GM12878 (cell line): ENCODE data around the gene MPRIP. TPM values are rescaled to one million over a fixed set of nuclear protein-coding genes. Genes with fewer than 3 reads are reported as not detected.

Source experiments
- ATAC-seq: fragments of 200-7000 bp; cut with Tn5 transposase; 3 replicates; pipeline ENCODE4 v1.9.1; 2020; ENCODE audit warnings: mild to moderate bottlenecking, moderate library complexity
- BruUV-seq: library from RNA; stranded (reverse); fragments of 400-500 nt; replicated peaks from 2 replicates; lab custom pipeline; 2021; lab: Mats Ljungman, UMichigan
- CTCF ChIA-PET: fragments of 300-600 bp; sonication (Branson Sonifier 250); formaldehyde crosslinking; extraction: SDS; loops from one replicate; lab custom pipeline; 2021; ENCODE audit warnings: inconsistent platforms; lab: Yijun Ruan, JAX
- POLR2A ChIA-PET: fragments of 350-600 bp; formaldehyde crosslinking; extraction: SDS; loops from one replicate; lab custom pipeline; 2021; ENCODE audit warnings: inconsistent platforms; lab: Charles Lee
- RAD21 ChIA-PET: fragments of 300-600 bp; sonication (Branson Sonifier 250); formaldehyde crosslinking; loops from one replicate; lab custom pipeline; 2023; ENCODE audit warnings: antibody characterized with exemption; ENCODE audit not compliant: unreplicated experiment; lab: Charles Lee
- SMC1A ChIA-PET: fragments of 300-600 bp; sonication (Branson Sonifier 250); formaldehyde crosslinking; loops from one replicate; lab custom pipeline; 2023; ENCODE audit not compliant: unreplicated experiment, uncharacterized antibody; lab: Charles Lee
- DNase-seq: peaks from one replicate; pipeline ENCODE4 v3.0.0-alpha.2; 2011; ENCODE audit warnings: low read depth, low spot score
- FAIRE-seq: peaks from 3 replicates; lab custom pipeline; 2011; peaks lifted over from hg19 to GRCh38; lab: Jason Lieb, UNC
- H2AFZ ChIP-seq: 2 replicates; pipeline ENCODE4 v1.6.0; 2011; ENCODE audit warnings: low read depth, low read length, control low read depth; ENCODE audit not compliant: control insufficient read depth
- H3K27ac ChIP-seq: 2 replicates; pipeline ENCODE4 v1.5.1; 2011; ENCODE audit warnings: control low read depth; ENCODE audit not compliant: control insufficient read depth, insufficient read depth
- H3K27me3 ChIP-seq, 2 experiments: replicated peaks in 1 of 2; 2 replicates each; pipeline versions ENCODE4 v1.6.0 to v1.6.1; 2011; ENCODE audit warnings: low read length in 1 of 2; ENCODE audit not compliant: control insufficient read depth in 2 of 2, insufficient read depth in 2 of 2
- H3K36me3 ChIP-seq, 2 experiments: 2 replicates each; pipeline ENCODE4 v1.5.1; 2011; ENCODE audit warnings: low read length in 1 of 2; ENCODE audit not compliant: control insufficient read depth in 2 of 2, insufficient read depth in 2 of 2
- H3K4me1 ChIP-seq: 2 replicates; pipeline ENCODE4 v1.6.1; 2011; ENCODE audit warnings: mild to moderate bottlenecking, low read length, moderate library complexity, mixed read lengths; ENCODE audit not compliant: control insufficient read depth, insufficient read depth
- H3K4me2 ChIP-seq: 2 replicates; pipeline ENCODE4 v1.6.0; 2011; ENCODE audit warnings: control low read depth; ENCODE audit not compliant: control insufficient read depth, insufficient read depth
- H3K4me3 ChIP-seq: fragments of 200-600 bp; sonication (generic); 2 replicates; pipeline ENCODE4 v1.5.1; 2016
- H3K79me2 ChIP-seq: 2 replicates; pipeline ENCODE4 v1.6.0; 2011; ENCODE audit warnings: low read length; ENCODE audit not compliant: control insufficient read depth, insufficient read depth
- H3K9ac ChIP-seq: 2 replicates; pipeline ENCODE4 v1.8.0; 2011; ENCODE audit warnings: low read length, control low read depth, mixed read lengths; ENCODE audit not compliant: control insufficient read depth, insufficient read depth
- H3K9me3 ChIP-seq: replicated peaks from 3 replicates; pipeline ENCODE4 v1.5.1; 2011; ENCODE audit warnings: mild to moderate bottlenecking, low read length; ENCODE audit not compliant: control insufficient read depth, insufficient read depth
- H4K20me1 ChIP-seq: 2 replicates; pipeline ENCODE4 v1.6.0; 2011; ENCODE audit not compliant: control insufficient read depth, insufficient read depth
- ATF7 ChIP-seq: fragments of 450-650 bp; IDR thresholded peaks from 2 replicates; pipeline ENCODE4 v1.6.1; 2016; ENCODE audit warnings: low read depth, mild to moderate bottlenecking
- JUND ChIP-seq: IDR thresholded peaks from 2 replicates; pipeline ENCODE4 v1.6.1; 2012; ENCODE audit warnings: low read depth, mild to moderate bottlenecking, low read length, improper control_type of control experiment, moderate library complexity
- NFYB ChIP-seq: IDR thresholded peaks from 2 replicates; pipeline ENCODE4 v1.6.1; 2011; ENCODE audit warnings: low read depth, mild to moderate bottlenecking, low read length, improper control_type of control experiment, moderate library complexity; ENCODE audit not compliant: insufficient read depth
- NKRF ChIP-seq: fragments of 450-650 bp; conservative IDR thresholded peaks from 2 replicates; pipeline ENCODE4 v1.6.1; 2017; ENCODE audit warnings: mild to moderate bottlenecking, moderate library complexity
- POLR2AphosphoS5 ChIP-seq: IDR thresholded peaks from 2 replicates; pipeline ENCODE4 v1.6.1; 2011; ENCODE audit warnings: mild to moderate bottlenecking, low read length, inconsistent platforms
- RFX5 ChIP-seq: IDR thresholded peaks from 2 replicates; pipeline ENCODE4 v1.6.1; 2011; ENCODE audit warnings: low read depth, low read length, improper control_type of control experiment
- ZBTB4 ChIP-seq: fragments of 450-650 bp; formaldehyde crosslinking; IDR thresholded peaks from 2 replicates; pipeline ENCODE4 v1.4.0; 2022; ENCODE audit warnings: mild to moderate bottlenecking, moderate library complexity
- ZNF274 ChIP-seq: IDR thresholded peaks from one replicate; pipeline ENCODE4 v1.8.0; 2011; ENCODE audit not compliant: insufficient read length, insufficient read depth
- WGBS: methylation state at CpG from one replicate; pipeline ENCODE4 v1.1.6; 2016; ENCODE audit warnings: low lambda C conversion rate; ENCODE audit not compliant: insufficient replicate concordance, insufficient coverage; ENCODE audit errors: missing lambda C conversion rate; 5-methylcytosine and 5-hydroxymethylcytosine counted together
- in situ Hi-C: fragments of 300-500 bp; cut with MboI; formaldehyde crosslinking; loops from 9 replicates; pipeline ENCODE4 v1.14.3; 2018; ENCODE audit warnings: mixed read lengths
- intact Hi-C: fragments of 100-400 bp; cut with micrococcal nuclease; formaldehyde crosslinking; loops from one replicate; pipeline ENCODE4 v1.14.2; 2022; ENCODE audit not compliant: unreplicated experiment
- polyA plus RNA-seq, 11 experiments: library from polyadenylated mRNA; depleted of rRNA in 4 of 11; unstranded in 6 of 11; stranded (reverse) in 5 of 11; fragments of >200 nt; fragmentation: Nextera tagmentation in 4 of 11; fragmentation: Illumina TruSeq in 1 of 11; extraction: Ambion mirVana in 4 of 11; extraction: Trizol in 1 of 11; gene quantifications; 1 replicate in 1 of 11; 2 replicates in 10 of 11; pipeline versions ENCODE4 v1.2.1 to v1.2.3, GENCODE V29; 2011 to 2016; ENCODE audit warnings: inconsistent platforms in 2 of 11, missing spikeins in 2 of 11, low read depth in 1 of 11
- total RNA-seq, 4 experiments: library from RNA; depleted of rRNA in 3 of 4; stranded (reverse); fragments of >200 nt in 3 of 4; fragmentation: Illumina TruSeq in 1 of 4; extraction: Trizol in 1 of 4; gene quantifications; 2 replicates each; pipeline versions ENCODE4 v1.2.1 to v1.2.3, GENCODE V29; 2013 to 2021
- TF ChIP-seq, protein P1 (sequence below): IDR thresholded peaks from 2 replicates; pipeline ENCODE4 v1.6.1; 2012; ENCODE audit warnings: low read depth, low read length, improper control_type of control experiment
- TF ChIP-seq, protein P2 (sequence below): fragments of 450-650 bp; IDR thresholded peaks from 2 replicates; pipeline ENCODE4 v1.6.1; 2014; ENCODE audit warnings: mild to moderate bottlenecking

Gene MPRIP
- total and polyA plus RNA-seq, 10 of the 15 experiments (the other 5 are each of a cell fraction or from before 2014, with no cell fraction given) = 16.5 to 168 (median 71.7) TPM

DNA sequence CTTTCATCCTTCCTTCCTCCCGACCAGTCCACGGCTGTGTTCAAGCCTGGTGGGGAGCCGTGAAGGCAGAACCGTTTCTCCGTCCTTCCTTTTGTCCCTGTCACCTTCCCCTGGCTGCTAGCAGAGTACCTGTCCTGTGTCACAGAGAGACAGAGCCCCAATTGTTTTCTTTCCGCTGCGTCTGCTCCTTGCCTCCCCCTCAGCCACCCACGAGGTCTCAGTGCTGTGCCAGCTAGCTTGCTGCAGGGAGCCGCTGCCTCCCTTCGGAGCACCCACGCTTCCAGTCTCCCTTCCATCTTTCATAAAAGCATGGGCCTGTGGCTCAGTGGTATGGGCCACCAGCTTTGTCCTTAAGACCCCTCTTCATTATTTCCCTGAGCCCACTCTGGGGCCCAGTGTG lies 62.2 kb downstream of the MPRIP start (continued):
- TF ChIP-seq JUND = no peak
- TF ChIP-seq, protein P1, sequence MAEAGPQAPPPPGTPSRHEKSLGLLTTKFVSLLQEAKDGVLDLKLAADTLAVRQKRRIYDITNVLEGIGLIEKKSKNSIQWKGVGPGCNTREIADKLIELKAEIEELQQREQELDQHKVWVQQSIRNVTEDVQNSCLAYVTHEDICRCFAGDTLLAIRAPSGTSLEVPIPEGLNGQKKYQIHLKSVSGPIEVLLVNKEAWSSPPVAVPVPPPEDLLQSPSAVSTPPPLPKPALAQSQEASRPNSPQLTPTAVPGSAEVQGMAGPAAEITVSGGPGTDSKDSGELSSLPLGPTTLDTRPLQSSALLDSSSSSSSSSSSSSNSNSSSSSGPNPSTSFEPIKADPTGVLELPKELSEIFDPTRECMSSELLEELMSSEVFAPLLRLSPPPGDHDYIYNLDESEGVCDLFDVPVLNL = no peak

GRCh38 chr17:17105976-17106375 lies 63.7 kb downstream of the MPRIP start:
- FAIRE-seq (no peak), DNase-seq (no peak), ATAC-seq (no peak)
- RAD21 ChIA-PET = no interaction called here
- in situ Hi-C loops (no loop called here), intact Hi-C loops (no loop called here)
- Histone ChIP-seq H3K4me2 (no peak overlapping the region), H3K4me3 (no peak overlapping the region), H4K20me1 (no peaks in the 10 kb centered on the region; the same call in 1 of the 2 replicates), H3K27ac (no peak overlapping the region), H2AFZ (no peak overlapping the region), H3K4me1 (peaks cover 3% of the 10 kb centered on the region), H3K9me3 (no peaks in the 10 kb centered on the region), H3K9ac (no peak overlapping the region), H3K79me2 (peaks cover 1% of the 10 kb centered on the region; the same call in 1 of the 2 replicates), H3K27me3 (no peaks in the 10 kb centered on the region), H3K36me3 (peaks cover 0 to 16% of the 10 kb centered on the region in 2 experiments; a peak in 2 of 4 replicates)
- SMC1A ChIA-PET = no interaction called here
- CTCF ChIA-PET = interaction anchor here (0.7 kb wide), 1 partner anchor 12 kb away, joined by 3 read pairs; no protein-coding TSS in a partner anchor
- 86% methylated on average over 7 of the region's 7 CpGs for WGBS
- TF ChIP-seq ZNF274 = no peak
- TF ChIP-seq NKRF = no peak
- TF ChIP-seq, protein P2, sequence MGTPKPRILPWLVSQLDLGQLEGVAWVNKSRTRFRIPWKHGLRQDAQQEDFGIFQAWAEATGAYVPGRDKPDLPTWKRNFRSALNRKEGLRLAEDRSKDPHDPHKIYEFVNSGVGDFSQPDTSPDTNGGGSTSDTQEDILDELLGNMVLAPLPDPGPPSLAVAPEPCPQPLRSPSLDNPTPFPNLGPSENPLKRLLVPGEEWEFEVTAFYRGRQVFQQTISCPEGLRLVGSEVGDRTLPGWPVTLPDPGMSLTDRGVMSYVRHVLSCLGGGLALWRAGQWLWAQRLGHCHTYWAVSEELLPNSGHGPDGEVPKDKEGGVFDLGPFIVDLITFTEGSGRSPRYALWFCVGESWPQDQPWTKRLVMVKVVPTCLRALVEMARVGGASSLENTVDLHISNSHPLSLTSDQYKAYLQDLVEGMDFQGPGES = no peak
- no peak for TF ChIP-seq ZBTB4 (CRISPR knock-in tag)
- no peak for TF ChIP-seq ATF7
- TF ChIP-seq RFX5 = no peak
- no peak for TF ChIP-seq NFYB
- no peak for TF ChIP-seq POLR2AphosphoS5
- no TSS peak for BruUV-seq
- POLR2A ChIA-PET = no interaction called here
